Dedifferentiated amniotic fluid mesenchymal stem cell (primary cell): ENCODE data around the gene RAB11A.

Experiments used
- DNase-seq: peaks from one replicate; pipeline ENCODE4 v3.0.0-alpha.2; 2016; ENCODE audit errors: extremely low spot score

The RAB11A gene

GRCh38 chr15:65885668-65886218 lies 16.5 kb downstream of the RAB11A start:
- no peak for DNase-seq

GRCh38 chr15:65887565-65887964 lies 18.3 kb downstream of the RAB11A start:
- DNase-seq = no peak

GRCh38 chr15:65888981-65889380 lies 19.7 kb downstream of the RAB11A start:
- DNase-seq = no peak

GRCh38 chr15:65893060-65893459 lies 23.8 kb downstream of the RAB11A start:
- DNase-seq = no peak

GRCh38 chr15:65896236-65896635 lies 26.9 kb downstream of the RAB11A start:
- no peak for DNase-seq

GRCh38 chr15:65900488-65900887 lies 31.2 kb downstream of the RAB11A start:
- no peak for DNase-seq

GRCh38 chr15:65901336-65901735 lies 32.0 kb downstream of the RAB11A start:
- no peak for DNase-seq

GRCh38 chr15:65901836-65902235 lies 32.5 kb downstream of the RAB11A start:
- DNase-seq = no peak

- DNase-seq = no peak
Measured at GRCh38 chr15:65902373-65902772, 33.1 kb downstream of the RAB11A start.

- DNase-seq = no peak
Measured at GRCh38 chr15:65903296-65904073, 34.2 kb downstream of the RAB11A start.

GRCh38 chr15:65904301-65904700 lies 35.0 kb downstream of the RAB11A start:
- DNase-seq = no peak

- no peak for DNase-seq
Measured at GRCh38 chr15:65906396-65906795, 37.1 kb downstream of the RAB11A start.

- DNase-seq = no peak
Measured at GRCh38 chr15:65907661-65908060, 38.4 kb downstream of the RAB11A start.

GRCh38 chr15:65908876-65909275 lies 39.6 kb downstream of the RAB11A start:
- DNase-seq = no peak

GRCh38 chr15:65909831-65910230 lies 40.5 kb downstream of the RAB11A start:
- DNase-seq = no peak

- DNase-seq = no peak
Measured at GRCh38 chr15:65910341-65910740, 41.0 kb downstream of the RAB11A start.

- DNase-seq = no peak
Measured at GRCh38 chr15:65912235-65912634, 42.9 kb downstream of the RAB11A start.

GRCh38 chr15:65913631-65914199 lies 44.4 kb downstream of the RAB11A start:
- DNase-seq = no peak

GRCh38 chr15:65914386-65914785 lies 45.1 kb downstream of the RAB11A start:
- DNase-seq = no peak

- no peak for DNase-seq
Measured at GRCh38 chr15:65914981-65915925, 46.0 kb downstream of the RAB11A start.

GRCh38 chr15:65916041-65916663 lies 46.9 kb downstream of the RAB11A start:
- DNase-seq = no peak
